ENCODE measurements around the gene KDM3A. TPM values are rescaled to one million over a fixed set of nuclear protein-coding genes. Genes with fewer than 3 reads are reported as not detected.

KDM3A gene
- total RNA-seq, 4 donors from 2014 or later: 39.5 to 60.9 (median 51.1) TPM

GRCh38 chr2:86471637-86472036, 30.5 kb downstream of the KDM3A start:
- H3K4me1 ChIP-seq: no peaks in the 10 kb centered on the region
- no peak overlapping the region for H3K27ac ChIP-seq
- H3K4me3 ChIP-seq (replicated peaks in 1 of 3): no peak overlapping the region
- DNase-seq: no peak
- TF ChIP-seq CTCF (IDR thresholded peaks at IDR 0.05) (no peak), POLR2A (IDR thresholded peaks at IDR 0.05) (no peak)
- H3K9me3 ChIP-seq: no peaks in the 10 kb centered on the region
- no peaks in the 10 kb centered on the region for H3K27me3 ChIP-seq
- intact Hi-C loops (cut with DNase I): no loop called here
- WGBS, 2 donors: 96 to 98% methylated on average over 6 of the region's 6 CpGs
- H3K36me3 ChIP-seq: peaks cover 25 to 35% of the 10 kb centered on the region in 2 donors

DNA sequence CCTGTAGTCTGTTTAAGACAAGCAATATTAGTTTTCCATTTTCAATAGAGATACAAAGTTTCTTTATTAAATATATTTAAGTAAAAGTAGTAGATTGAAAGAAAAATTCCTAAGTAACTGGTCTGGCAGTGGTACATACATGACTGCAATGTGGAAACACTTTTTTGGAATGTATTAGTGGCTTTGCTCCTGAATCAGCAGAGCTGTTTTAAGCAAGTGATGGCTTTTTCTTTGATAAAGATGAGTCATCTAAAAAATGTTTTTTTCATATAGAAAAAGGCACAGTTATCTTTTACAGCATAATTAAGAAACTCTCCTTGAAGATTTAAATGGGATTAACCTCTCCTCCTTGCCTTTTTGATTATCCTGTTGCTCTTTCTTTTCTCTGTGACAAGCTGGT, 34.9 kb downstream of the KDM3A start:
- intact Hi-C loops (cut with DNase I): no loop called here
- Histone ChIP-seq H3K27me3 (no peaks in the 10 kb centered on the region), H3K4me1 (peaks cover 0 to 19% of the 10 kb centered on the region in 2 donors), H3K36me3 (peaks cover 28 to 30% of the 10 kb centered on the region in 2 donors), H3K27ac (no peak overlapping the region), H3K9me3 (no peaks in the 10 kb centered on the region), H3K4me3 (replicated peaks in 1 of 3) (no peak overlapping the region)
- TF ChIP-seq POLR2A (IDR thresholded peaks at IDR 0.05) (no peak), CTCF (IDR thresholded peaks at IDR 0.05) (no peak)
- DNase-seq: no peak

GRCh38 chr2:86476918-86477317, 35.7 kb downstream of the KDM3A start:
- Histone ChIP-seq H3K36me3 (peaks cover 24 to 38% of the 10 kb centered on the region in 2 donors), H3K27me3 (no peaks in the 10 kb centered on the region), H3K27ac (no peak overlapping the region), H3K4me1 (peaks cover 0 to 27% of the 10 kb centered on the region in 2 donors), H3K4me3 (replicated peaks in 1 of 3) (no peak overlapping the region), H3K9me3 (no peaks in the 10 kb centered on the region)
- DNase-seq: no peak
- intact Hi-C loops (cut with DNase I): no loop called here
- WGBS, 2 donors: 84 to 95% methylated on average over 3 of the region's 3 CpGs
- no peak for TF ChIP-seq CTCF (IDR thresholded peaks at IDR 0.05)
- no peak for TF ChIP-seq POLR2A (IDR thresholded peaks at IDR 0.05)

- Histone ChIP-seq H3K27me3 (no peaks in the 10 kb centered on the region), H3K27ac (no peak overlapping the region), H3K4me1 (peaks cover under 1 to 27% of the 10 kb centered on the region in 2 donors), H3K4me3 (replicated peaks in 1 of 3) (no peak overlapping the region), H3K9me3 (no peaks in the 10 kb centered on the region), H3K36me3 (peaks cover 25 to 43% of the 10 kb centered on the region in 2 donors)
- intact Hi-C loops (cut with DNase I): no loop called here
- TF ChIP-seq CTCF (IDR thresholded peaks at IDR 0.05): no peak
- no peak for TF ChIP-seq POLR2A (IDR thresholded peaks at IDR 0.05)
- no peak for DNase-seq
Measured at GRCh38 chr2:86477349-86477748, 36.2 kb downstream of the KDM3A start.

- WGBS, 2 donors: 44 to 46% methylated on average over 7 of the region's 7 CpGs
- peaks cover 10 to 34% of the 10 kb centered on the region in 2 donors for H3K4me1 ChIP-seq
- intact Hi-C loops (cut with DNase I): no loop called here
- H3K9me3 ChIP-seq: no peaks in the 10 kb centered on the region
- peak in 1 of 2 donors; percentile 16 for TF ChIP-seq POLR2A (IDR thresholded peaks at IDR 0.05)
- no peak for TF ChIP-seq CTCF (IDR thresholded peaks at IDR 0.05)
- peaks cover 42 to 65% of the 10 kb centered on the region in 2 donors for H3K36me3 ChIP-seq
- H3K27me3 ChIP-seq: no peaks in the 10 kb centered on the region
- peak overlapping the region in 2 of 3 donors; percentile 20 to 58 for H3K27ac ChIP-seq
- no peak overlapping the region for H3K4me3 ChIP-seq (replicated peaks in 1 of 3)
- DNase-seq: peak; percentile 33 to 52
Measured at GRCh38 chr2:86480105-86480504, 38.9 kb downstream of the KDM3A start.
